GM18868 (cell line): ENCODE data around the gene AMHR2.

Source experiments
- ATAC-seq: cut with Tn5 transposase; IDR thresholded peaks from one replicate; pipeline ENCODE4 v1.9.1; 2021; ENCODE audit warnings: mild to moderate bottlenecking, moderate library complexity; ENCODE audit not compliant: unreplicated experiment

Gene AMHR2

GRCh38 chr12:53452159-53453077, 28.8 kb downstream of the AMHR2 start:
- ATAC-seq: no peak

DNA sequence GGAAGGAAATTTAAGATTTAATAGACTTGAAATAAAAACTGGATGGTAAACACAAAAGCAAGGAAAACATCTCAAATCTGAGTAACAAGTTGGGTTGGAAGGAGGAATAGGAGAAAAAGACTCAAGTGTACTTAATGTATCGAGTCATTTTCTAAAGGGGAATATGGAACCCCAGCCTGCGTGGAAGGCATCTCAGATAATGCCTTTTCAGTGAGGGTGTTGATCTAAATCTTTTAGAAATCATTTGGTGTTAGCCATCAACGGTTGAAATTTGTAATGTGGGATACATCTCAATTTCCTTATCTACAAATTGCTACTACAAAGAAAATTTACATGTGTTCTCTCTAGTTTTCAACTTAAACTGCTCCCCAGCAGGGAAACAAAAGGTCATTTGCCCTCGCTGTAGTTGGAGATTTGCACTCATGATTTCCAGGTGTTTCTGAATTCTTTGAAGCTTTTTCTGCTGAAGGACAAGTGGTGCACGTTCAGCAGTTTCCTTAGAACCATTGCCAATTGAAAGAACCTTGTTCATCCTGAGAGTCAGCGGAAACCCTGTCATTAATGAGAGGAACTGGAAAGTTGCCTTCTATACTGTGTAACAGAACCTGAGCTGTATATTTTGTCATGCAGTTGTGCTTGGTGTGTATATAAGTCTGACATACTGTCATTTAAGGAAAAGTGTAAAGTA, 30.4 kb downstream of the AMHR2 start:
- ATAC-seq: no peak

- ATAC-seq: no peak
Observed at GRCh38 chr12:53454707-53455106, 31.1 kb downstream of the AMHR2 start.

GRCh38 chr12:53456654-53457366, 33.2 kb downstream of the AMHR2 start:
- no peak for ATAC-seq

DNA sequence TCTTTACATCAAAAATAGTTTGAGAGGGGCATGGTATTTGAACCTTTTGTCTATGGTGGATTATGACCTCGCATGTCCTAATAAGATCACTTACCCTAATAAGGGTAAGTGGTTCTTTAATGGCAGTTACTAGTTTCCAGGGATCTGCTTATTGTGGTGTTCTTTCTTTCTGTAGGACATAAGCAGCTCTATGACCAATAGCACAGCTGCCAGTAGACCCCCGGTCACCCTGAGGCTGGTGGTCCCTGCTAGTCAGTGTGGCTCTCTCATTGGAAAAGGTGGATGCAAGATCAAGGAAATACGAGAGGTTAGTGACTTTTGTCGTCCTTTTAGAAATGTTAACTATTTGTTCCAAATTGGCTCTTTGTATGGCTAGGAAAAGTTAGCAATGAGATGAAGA, 35.4 kb downstream of the AMHR2 start:
- ATAC-seq: no peak

DNA sequence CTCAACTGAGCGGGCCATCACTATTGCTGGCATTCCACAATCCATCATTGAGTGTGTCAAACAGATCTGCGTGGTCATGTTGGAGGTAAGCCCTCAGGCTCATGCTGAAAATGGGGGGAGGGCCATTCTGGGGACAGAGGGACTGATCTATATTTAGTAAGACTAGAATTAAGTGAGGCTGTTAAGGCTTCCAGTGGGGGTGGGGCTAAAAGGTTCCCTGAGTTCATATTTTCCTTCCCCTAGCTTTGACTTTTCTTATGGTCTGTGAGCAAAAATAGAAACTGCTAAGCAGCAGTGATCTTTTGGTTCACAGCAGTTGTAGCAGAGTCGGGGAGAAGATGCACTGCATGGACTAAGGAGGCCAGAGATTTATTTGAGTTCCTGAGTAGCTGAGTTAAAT, 37.4 kb downstream of the AMHR2 start:
- ATAC-seq: no peak

DNA sequence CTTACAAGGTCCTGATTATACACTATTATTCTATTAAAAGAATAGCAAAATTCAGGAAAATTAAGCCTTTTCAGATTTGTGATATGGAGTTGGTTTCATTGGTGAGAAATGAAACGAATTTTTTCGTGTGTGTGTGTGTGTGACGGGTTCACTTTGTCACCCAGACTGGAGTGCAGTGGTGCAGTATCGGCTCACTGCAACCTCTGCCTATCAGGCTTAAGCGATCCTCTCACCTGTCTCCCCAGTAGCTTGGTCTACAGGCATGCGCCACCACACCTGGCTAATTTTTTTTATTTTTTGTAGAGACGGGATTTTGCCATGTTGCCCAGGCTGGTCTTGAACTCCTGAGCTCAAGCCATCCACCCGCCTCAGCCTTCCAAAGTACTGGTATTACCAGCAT, 37.9 kb downstream of the AMHR2 start:
- no peak for ATAC-seq

DNA sequence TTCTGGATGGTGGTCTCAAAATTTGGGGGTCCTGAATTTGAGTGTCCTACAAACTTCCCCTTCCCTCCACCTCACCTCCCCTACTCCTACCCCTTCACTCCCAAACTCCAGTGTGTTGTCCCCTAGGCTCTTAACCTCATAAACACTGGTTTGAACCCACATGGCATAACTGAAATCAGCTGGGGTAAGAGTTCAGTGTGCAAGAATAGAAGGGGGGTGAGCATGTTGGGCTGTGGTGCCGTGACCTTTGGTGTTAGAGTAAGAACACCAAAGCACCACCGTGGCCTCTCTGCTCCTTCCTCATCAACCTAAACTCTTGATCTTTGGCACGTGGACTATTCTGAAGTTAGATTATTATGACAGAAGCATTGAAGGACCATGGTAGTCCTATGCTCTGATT, 39.3 kb downstream of the AMHR2 start:
- no peak for ATAC-seq

GRCh38 chr12:53463802-53464560, 40.3 kb downstream of the AMHR2 start:
- no peak for ATAC-seq

- no peak for ATAC-seq
Observed at GRCh38 chr12:53464685-53465418, 41.2 kb downstream of the AMHR2 start.

- no peak for ATAC-seq
Observed at GRCh38 chr12:53465679-53466078, 42.0 kb downstream of the AMHR2 start.

DNA sequence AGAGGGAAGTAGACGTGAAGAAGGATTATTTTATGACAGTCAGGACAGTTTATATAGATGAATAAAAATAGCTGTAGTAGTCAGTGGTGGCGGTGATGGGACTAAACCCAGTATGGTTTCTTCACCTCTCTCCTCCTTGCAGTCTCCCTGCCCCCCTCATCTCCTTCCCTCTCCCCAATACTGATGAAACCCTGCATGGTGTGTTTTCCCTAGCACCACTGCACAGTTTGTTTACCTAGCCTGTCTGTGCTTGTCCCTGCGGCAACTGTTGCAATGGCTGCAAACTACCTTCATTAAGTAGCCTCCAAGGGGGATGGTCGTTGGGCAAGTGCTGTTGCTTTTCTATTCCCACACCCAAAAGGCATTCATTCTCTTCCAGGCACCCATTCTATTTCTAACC, 43.0 kb downstream of the AMHR2 start:
- ATAC-seq: no peak

DNA sequence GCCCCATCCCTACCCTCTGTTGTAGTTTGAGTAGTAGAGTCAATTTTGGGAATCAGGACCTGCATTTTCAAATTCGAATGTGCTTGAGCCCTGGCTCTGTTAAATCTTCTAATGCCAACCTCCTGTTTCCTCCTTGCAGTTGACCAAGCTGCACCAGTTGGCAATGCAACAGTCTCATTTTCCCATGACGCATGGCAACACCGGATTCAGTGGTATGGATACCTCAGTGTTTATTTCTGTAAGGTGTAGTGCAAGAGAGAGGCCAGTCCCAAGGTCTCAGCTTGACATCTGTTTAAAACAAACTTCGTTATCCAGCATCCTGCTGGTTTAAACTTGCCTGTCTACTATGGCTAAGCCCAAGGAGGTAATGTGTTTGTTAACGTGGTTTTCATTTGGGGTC, 43.4 kb downstream of the AMHR2 start:
- ATAC-seq: no peak

DNA sequence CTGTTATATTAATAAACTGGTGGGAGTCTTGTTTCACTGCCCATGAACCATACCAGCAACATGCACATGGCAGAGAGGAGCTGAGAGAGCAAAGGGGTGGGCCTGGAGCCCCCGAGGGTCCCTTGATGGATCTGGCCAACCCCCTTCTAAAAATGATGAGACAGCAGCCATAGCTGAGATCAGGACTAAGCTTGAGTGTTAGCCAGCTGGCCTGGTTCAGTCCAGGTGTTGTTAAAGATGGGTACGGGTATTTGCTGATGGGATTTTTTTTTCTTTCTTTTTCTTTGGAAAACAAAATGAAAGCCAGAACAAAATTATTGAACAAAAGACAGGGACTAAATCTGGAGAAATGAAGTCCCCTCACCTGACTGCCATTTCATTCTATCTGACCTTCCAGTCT, 44.2 kb downstream of the AMHR2 start:
- ATAC-seq: no peak

- ATAC-seq: no peak
Observed at GRCh38 chr12:53468282-53468681, 44.6 kb downstream of the AMHR2 start.

DNA sequence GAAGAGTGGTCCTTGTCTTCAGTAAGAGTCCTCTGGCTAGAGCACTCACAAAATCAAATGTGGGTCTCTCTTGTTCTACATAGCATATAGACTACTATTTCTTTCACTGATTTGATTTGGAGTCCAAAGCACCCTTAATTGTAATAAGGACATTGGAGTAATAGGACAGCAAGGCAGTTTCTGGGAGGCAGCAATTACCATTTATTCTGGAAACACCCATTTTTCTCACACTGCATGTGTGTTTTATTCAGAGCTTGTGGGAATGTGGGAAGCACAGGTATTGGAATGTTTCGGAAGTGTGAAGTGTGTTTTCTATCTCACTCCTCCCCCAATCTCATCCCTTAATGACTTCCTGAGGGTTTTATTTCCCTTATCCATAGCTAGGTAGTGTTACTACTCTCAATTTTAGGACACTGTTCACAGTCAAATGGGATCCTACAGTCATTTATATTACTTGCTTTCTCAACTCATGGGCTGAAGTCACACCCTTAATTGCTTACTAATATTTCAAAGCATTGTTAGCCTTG, 48.5 kb downstream of the AMHR2 start:
- no peak for ATAC-seq

GRCh38 chr12:53474077-53474476, 50.4 kb downstream of the AMHR2 start:
- ATAC-seq: no peak

DNA sequence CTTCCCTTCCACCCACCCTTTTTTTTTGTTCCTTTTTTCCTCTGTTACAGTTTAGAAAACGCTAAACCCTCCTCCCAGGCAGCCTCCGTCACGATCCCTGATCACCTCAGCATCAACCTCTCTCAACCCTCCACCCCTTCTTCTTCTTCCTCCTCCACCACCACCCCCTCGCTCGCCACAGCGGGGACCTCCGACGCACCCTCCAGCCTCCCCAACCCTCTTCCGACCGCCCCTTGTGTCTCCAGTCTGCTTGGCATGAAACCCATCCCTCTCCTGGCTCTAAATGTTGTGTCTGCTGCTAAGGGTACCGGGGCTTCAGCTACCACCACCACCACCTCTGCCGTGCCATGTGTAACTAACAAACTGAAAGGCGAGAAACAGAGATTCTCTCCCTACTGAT, 51.2 kb downstream of the AMHR2 start:
- ATAC-seq: no peak

DNA sequence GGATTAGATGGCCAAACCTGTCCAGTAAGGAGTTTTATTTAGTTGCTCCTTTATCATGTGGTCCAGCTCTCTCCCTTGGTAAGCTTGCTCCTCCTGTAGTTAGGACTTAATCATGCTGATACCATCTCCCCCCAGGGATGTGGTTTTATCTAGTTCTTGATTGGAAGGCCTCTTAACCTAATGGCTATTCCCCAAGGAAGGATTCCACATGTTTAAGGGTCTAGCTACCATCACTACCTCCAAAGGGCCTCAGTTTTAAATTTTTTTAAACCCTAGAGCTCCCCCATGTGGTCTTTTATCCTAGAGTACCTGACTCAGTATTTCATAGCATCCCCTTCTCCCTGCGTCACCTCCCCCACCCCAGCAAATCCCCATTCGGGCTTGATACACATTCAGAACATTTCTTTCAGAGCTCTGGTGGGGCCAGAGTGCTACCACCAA, 53.1 kb downstream of the AMHR2 start:
- ATAC-seq: no peak

- ATAC-seq: no peak
Observed at GRCh38 chr12:53478865-53479264, 55.2 kb downstream of the AMHR2 start.
